T-cell (primary cell): Measurements from ENCODE around the gene VPS35L. TPM values are rescaled to one million over a fixed set of nuclear protein-coding genes. Genes with fewer than 3 reads are reported as not detected.
A peak's percentile ranks its signal among the peaks of the same experiment; 100 is the strongest.

Experiments
- ATAC-seq, 4 experiments: fragments of 200-7000 bp in 3 of 4; fragments of 150-1000 bp in 1 of 4; cut with Tn5 transposase; replicated peaks in 1 of 4; 1 replicate in 3 of 4; 2 replicates in 1 of 4; pipeline ENCODE4 v1.10.0; 2021; ENCODE audit warnings: moderate library complexity in 3 of 4, mild to moderate bottlenecking in 2 of 4, moderate number of reproducible peaks in 1 of 4
- CTCF ChIA-PET, 2 donors: fragments of 300-600 bp; sonication (Branson Sonifier 250); formaldehyde crosslinking; loops; one replicate each; lab custom pipeline; 2022; ENCODE audit warnings: antibody characterized with exemption in 2 of 2; lab: Charles Lee
- POLR2A ChIA-PET, 2 donors: fragments of 300-600 bp; sonication (Branson Sonifier 250); formaldehyde crosslinking; loops; one replicate each; lab custom pipeline; 2022; ENCODE audit warnings: antibody characterized with exemption in 2 of 2; lab: Charles Lee
- DNase-seq, 35 experiments: peaks; one replicate each; pipeline versions ENCODE4 v3.0.0 to v3.0.0-alpha.2; 2013 to 2023
- H3K27ac ChIP-seq: one replicate; pipeline ENCODE4 v1.5.1; 2013; ENCODE audit warnings: low read length
- H3K27me3 ChIP-seq, 2 experiments: replicated peaks in 1 of 2; 1 replicate in 1 of 2; 2 replicates in 1 of 2; pipeline versions ENCODE4 v1.6.1 to v1.7.0; 2013; ENCODE audit warnings: low read length in 1 of 2, mixed read lengths in 1 of 2; ENCODE audit not compliant: control insufficient read depth in 2 of 2, insufficient read depth in 2 of 2; ENCODE audit errors: extremely low read depth in 1 of 2
- H3K36me3 ChIP-seq, 2 donors: 1 replicate in 1 of 2; 2 replicates in 1 of 2; pipeline versions ENCODE4 v1.6.1 to v1.7.0; 2013; ENCODE audit warnings: low read length in 1 of 2; ENCODE audit not compliant: control insufficient read depth in 2 of 2, insufficient read depth in 1 of 2; ENCODE audit errors: extremely low read depth in 1 of 2
- H3K4me1 ChIP-seq, 2 experiments: 1 replicate in 1 of 2; 2 replicates in 1 of 2; pipeline versions ENCODE4 v1.6.1 to v1.7.0; 2013; ENCODE audit warnings: low read length in 2 of 2, mixed read lengths in 1 of 2; ENCODE audit not compliant: insufficient read depth in 2 of 2, control insufficient read depth in 1 of 2; ENCODE audit errors: extremely low read depth in 1 of 2
- H3K4me3 ChIP-seq, 2 donors: 1 replicate in 1 of 2; 2 replicates in 1 of 2; pipeline versions ENCODE4 v1.5.1 to v1.7.0; 2013; ENCODE audit warnings: mild to moderate bottlenecking in 2 of 2, low read length in 1 of 2, moderate library complexity in 1 of 2; ENCODE audit not compliant: control insufficient read depth in 1 of 2; ENCODE audit errors: extremely low read depth in 1 of 2
- H3K9me3 ChIP-seq: 2 replicates; pipeline ENCODE4 v1.7.0; 2013
- H3K27ac Mint-ChIP-seq, 2 donors: one replicate each; pipeline ENCODE4 v1.8.0; 2020 to 2021; ENCODE audit warnings: mild to moderate bottlenecking in 2 of 2, mixed read lengths in 2 of 2
- H3K27me3 Mint-ChIP-seq, 2 donors: one replicate each; pipeline ENCODE4 v1.8.0; 2021 to 2022; ENCODE audit warnings: mixed read lengths in 2 of 2
- H3K36me3 Mint-ChIP-seq: one replicate; pipeline ENCODE4 v1.8.0; 2021; ENCODE audit warnings: mixed read lengths
- H3K4me1 Mint-ChIP-seq, 3 donors: one replicate each; pipeline ENCODE4 v1.8.0; 2020 to 2022; ENCODE audit warnings: mixed read lengths in 3 of 3, mild to moderate bottlenecking in 1 of 3
- H3K4me3 Mint-ChIP-seq, 3 donors: one replicate each; pipeline ENCODE4 v1.8.0; 2020 to 2022; ENCODE audit warnings: mild to moderate bottlenecking in 3 of 3, mixed read lengths in 3 of 3, moderate library complexity in 3 of 3
- H3K9me3 Mint-ChIP-seq, 3 donors: one replicate each; pipeline ENCODE4 v1.8.0; 2020 to 2022; ENCODE audit warnings: mixed read lengths in 3 of 3
- WGBS: methylation state at CpG from one replicate; pipeline ENCODE4 v1.1.5; 2013; ENCODE audit warnings: missing lambda C conversion rate; ENCODE audit not compliant: insufficient coverage; 5-methylcytosine and 5-hydroxymethylcytosine counted together
- total RNA-seq, 35 experiments: library from RNA in 6 of 35; stranded (reverse) in 6 of 35; fragments of 120-200 nt in 1 of 35; gene quantifications; one replicate each; pipeline versions ENCODE4 v1.2.1 to v1.2.4 and lab custom pipeline; 2013 to 2026

VPS35L gene
- total RNA-seq, 5 donors from 2014 or later (not counting 1 experiment from before 2014, with no cell fraction given): 40.2 to 46.9 (median 42.9) TPM

DNA sequence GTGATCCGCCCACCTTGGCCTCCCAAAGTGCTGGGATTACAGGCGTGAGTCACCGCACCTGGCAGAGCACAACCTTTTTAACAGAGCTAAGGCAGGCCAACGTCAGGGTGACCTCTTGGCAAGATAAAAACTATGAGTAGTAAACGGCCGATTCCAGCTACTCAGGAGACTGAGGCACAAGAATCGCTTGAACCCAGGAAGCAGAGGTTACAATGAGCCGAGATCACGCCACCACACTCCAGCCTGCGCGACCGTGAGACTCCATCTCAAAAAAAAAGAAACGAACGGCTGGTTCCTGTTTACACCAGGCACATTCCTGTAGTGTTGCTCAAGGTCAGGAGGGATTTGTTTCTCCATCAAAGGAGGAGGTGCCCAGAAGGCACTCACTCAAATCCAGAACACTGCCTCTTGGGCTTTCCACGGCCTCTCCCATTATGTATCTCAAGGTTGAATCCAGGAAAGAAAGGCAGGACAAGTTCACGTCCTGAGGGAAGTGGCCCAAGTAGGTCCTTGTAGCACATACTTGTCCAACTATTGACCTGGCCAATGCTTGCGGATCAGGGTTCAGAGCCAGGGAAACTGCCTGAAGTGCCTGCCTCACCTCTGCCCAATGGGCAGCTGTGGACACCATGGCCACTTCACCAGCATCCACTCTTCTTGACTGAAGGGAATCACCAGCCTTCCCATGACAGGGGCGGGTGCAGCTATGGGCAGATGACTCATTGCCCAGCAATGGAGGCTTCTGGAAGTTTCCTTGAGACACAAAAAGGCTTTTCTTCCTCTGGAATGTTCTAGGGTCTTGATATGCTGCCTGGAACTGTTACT, 149.0 kb downstream of the VPS35L start:
- ATAC-seq (no peak), DNase-seq (no peak)
- peak overlapping the region in 1 of 2 donors; percentile 11 for H3K27ac Mint-ChIP-seq
- H3K36me3 Mint-ChIP-seq: peaks cover 57% of the 10 kb centered on the region
- Histone ChIP-seq H3K4me3 (no peak overlapping the region), H3K36me3 (peaks cover 10 to 63% of the 10 kb centered on the region in 2 donors), H3K9me3 (no peaks in the 10 kb centered on the region), H3K27ac (no peak overlapping the region), H3K4me1 (peaks cover 0 to 2% of the 10 kb centered on the region in 2 experiments), H3K27me3 (no peaks in the 10 kb centered on the region)
- ChIA-PET CTCF (interaction anchor here in 1 of 2 donors (0.6 to 0.7 kb wide), 2 partner anchors 114 to 142 kb away, joined by 3 to 5 read pairs; no protein-coding TSS in a partner anchor), POLR2A (no interaction called here)
- H3K9me3 Mint-ChIP-seq: no peaks in the 10 kb centered on the region
- peaks cover 8 to 18% (median 11%) of the 10 kb centered on the region in 3 donors for H3K4me1 Mint-ChIP-seq
- no peak overlapping the region for H3K4me3 Mint-ChIP-seq
- WGBS: 87% methylated on average over 13 of the region's 18 CpGs
- H3K27me3 Mint-ChIP-seq: no peaks in the 10 kb centered on the region

DNA sequence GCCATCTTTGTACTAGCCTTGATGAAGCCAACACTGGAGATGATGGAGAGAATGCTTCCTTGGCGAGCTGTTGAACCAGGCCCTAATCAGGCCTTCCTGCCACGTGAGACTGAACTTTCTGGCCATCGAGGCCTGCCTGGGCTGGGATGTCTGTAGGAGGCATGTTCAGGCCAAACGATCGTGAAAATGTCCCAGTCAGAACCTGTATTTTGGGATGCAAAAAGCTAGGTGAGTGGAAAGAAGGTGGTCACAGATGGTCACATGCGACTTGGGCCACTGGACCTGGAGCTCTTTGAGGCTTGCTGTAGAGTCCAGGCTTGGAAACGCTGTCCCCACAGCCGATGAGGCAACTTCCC, 149.6 kb downstream of the VPS35L start:
- no peaks in the 10 kb centered on the region for H3K27me3 Mint-ChIP-seq
- ATAC-seq (no peak), DNase-seq (no peak)
- H3K4me3 Mint-ChIP-seq: no peak overlapping the region
- Histone ChIP-seq H3K4me3 (no peak overlapping the region), H3K9me3 (no peaks in the 10 kb centered on the region), H3K36me3 (peaks cover 16 to 67% of the 10 kb centered on the region in 2 donors), H3K4me1 (peaks cover 0 to 5% of the 10 kb centered on the region in 2 experiments), H3K27me3 (no peaks in the 10 kb centered on the region), H3K27ac (no peak overlapping the region)
- H3K9me3 Mint-ChIP-seq: no peaks in the 10 kb centered on the region
- ChIA-PET CTCF (no interaction called here), POLR2A (no interaction called here)
- H3K36me3 Mint-ChIP-seq: peaks cover 60% of the 10 kb centered on the region
- 93% methylated on average over 8 of the region's 8 CpGs for WGBS
- H3K4me1 Mint-ChIP-seq: peaks cover 7 to 16% (median 9%) of the 10 kb centered on the region in 3 donors
- peak overlapping the region in 1 of 2 donors; percentile 11 for H3K27ac Mint-ChIP-seq

DNA sequence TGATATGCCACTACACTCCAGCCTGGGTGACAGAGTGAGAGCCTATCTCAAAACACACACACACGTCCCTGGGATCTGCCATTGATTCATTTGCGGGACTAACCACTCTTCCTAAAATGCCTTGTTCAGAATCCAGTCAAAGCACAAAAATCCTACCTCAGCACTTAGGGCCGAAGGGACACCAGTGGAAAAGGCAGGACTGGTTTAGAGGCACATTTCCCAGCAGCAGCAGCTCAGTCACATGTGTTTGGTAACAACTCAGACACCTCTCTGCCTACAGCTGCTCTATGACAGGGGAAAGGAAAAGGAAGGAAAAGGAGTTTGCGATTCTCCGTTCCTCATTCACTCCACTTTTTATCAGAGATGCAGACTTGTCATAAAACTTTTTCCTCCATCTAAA, 150.3 kb downstream of the VPS35L start:
- ATAC-seq (no peak), DNase-seq (no peak)
- ChIA-PET CTCF (no interaction called here), POLR2A (no interaction called here)
- no peaks in the 10 kb centered on the region for H3K27me3 ChIP-seq
- no CpG with 5 or more reads among the region's 5 CpGs for WGBS
- Mint-ChIP-seq H3K36me3 (peaks cover 59% of the 10 kb centered on the region), H3K27ac (peak overlapping the region in 1 of 2 donors; percentile 16), H3K9me3 (no peaks in the 10 kb centered on the region), H3K27me3 (no peaks in the 10 kb centered on the region), H3K4me3 (no peak overlapping the region), H3K4me1 (peaks cover under 1 to 10% (median 2%) of the 10 kb centered on the region in 3 donors)
- H3K9me3 ChIP-seq: no peaks in the 10 kb centered on the region
- H3K4me3 ChIP-seq: no peak overlapping the region
- no peak overlapping the region for H3K27ac ChIP-seq
- H3K36me3 ChIP-seq: peaks cover 17 to 69% of the 10 kb centered on the region in 2 donors
- peaks cover 0 to 5% of the 10 kb centered on the region in 2 experiments for H3K4me1 ChIP-seq

DNA sequence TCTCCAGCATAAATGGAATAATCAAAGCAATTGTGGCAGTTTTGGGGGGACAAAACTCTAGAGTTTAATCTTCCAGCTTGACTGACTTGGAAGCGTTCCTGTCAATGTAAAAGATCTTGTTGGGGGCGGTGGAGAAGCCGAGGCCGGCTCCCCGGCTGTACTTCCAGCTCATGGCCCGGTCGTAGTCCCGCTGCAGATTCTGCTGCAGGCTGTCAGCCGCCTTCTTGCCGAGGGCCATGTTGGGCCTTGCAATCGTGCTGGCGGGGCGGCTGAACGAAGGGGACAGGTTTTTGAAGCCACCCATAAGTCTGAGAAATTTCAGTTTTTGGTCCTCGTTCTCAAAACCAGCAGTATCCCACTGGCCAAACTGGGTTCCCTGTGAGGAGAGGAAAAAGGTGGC, 151.3 kb downstream of the VPS35L start:
- Histone ChIP-seq H3K36me3 (peaks cover 21 to 77% of the 10 kb centered on the region in 2 donors), H3K9me3 (no peaks in the 10 kb centered on the region), H3K4me1 (peaks cover 0 to 5% of the 10 kb centered on the region in 2 experiments), H3K27me3 (no peaks in the 10 kb centered on the region), H3K27ac (no peak overlapping the region), H3K4me3 (no peak overlapping the region)
- no peaks in the 10 kb centered on the region for H3K27me3 Mint-ChIP-seq
- POLR2A ChIA-PET: no interaction called here
- no peaks in the 10 kb centered on the region for H3K9me3 Mint-ChIP-seq
- H3K36me3 Mint-ChIP-seq: peaks cover 62% of the 10 kb centered on the region
- H3K27ac Mint-ChIP-seq: no peak overlapping the region
- CTCF ChIA-PET: interaction anchor here in 1 of 2 donors (0.6 kb wide), 1 partner anchor 1035 kb away, joined by 3 read pairs; no protein-coding TSS in a partner anchor
- H3K4me1 Mint-ChIP-seq: peaks cover 5 to 10% (median 6%) of the 10 kb centered on the region in 3 donors
- ATAC-seq: no peak
- no peak for DNase-seq
- 97% methylated on average over 10 of the region's 15 CpGs for WGBS
- no peak overlapping the region for H3K4me3 Mint-ChIP-seq

DNA sequence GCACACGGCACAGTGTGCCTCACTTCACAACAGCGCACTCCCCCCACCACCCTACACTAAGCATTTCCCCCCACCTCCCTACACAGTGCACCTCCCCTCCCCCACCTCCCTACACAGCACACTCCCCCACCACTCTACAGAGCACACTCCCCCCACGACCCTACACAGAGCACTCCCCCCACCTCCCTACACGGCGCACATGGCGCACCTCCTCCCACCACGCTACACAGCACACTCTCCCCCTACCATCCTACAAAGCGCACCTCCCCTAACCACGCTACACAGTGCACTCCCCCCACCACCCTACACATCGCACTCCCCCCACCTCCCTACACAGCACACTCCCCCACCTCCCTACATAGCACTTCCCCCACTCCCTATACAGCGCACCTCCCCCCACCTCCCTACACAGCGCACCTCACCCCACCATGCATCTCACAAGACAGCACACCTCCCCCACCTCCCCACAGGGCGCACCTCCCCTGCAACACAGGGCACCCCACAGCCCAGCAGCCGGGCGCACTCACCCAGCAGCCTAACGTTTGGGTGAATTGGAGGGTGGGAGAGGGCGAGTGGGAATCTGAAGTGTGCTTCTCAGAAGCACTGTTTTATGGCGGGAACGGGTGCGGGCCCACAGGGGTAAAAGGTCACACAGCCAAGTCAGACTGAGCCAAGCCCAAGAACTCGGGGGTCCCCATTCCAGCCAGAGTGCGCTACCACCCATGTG, 152.2 kb downstream of the VPS35L start:
- POLR2A ChIA-PET: no interaction called here
- H3K27me3 Mint-ChIP-seq: no peaks in the 10 kb centered on the region
- Histone ChIP-seq H3K27me3 (no peaks in the 10 kb centered on the region), H3K36me3 (peaks cover 20 to 83% of the 10 kb centered on the region in 2 donors), H3K4me3 (no peak overlapping the region), H3K4me1 (peaks cover 0 to 5% of the 10 kb centered on the region in 2 experiments), H3K27ac (no peak overlapping the region), H3K9me3 (no peaks in the 10 kb centered on the region)
- DNase-seq: no peak
- no peak overlapping the region for H3K4me3 Mint-ChIP-seq
- no peaks in the 10 kb centered on the region for H3K9me3 Mint-ChIP-seq
- no peak for ATAC-seq
- H3K36me3 Mint-ChIP-seq: peaks cover 60% of the 10 kb centered on the region
- H3K4me1 Mint-ChIP-seq: peaks cover 6 to 10% (median 7%) of the 10 kb centered on the region in 3 donors
- H3K27ac Mint-ChIP-seq: no peak overlapping the region
- WGBS: 100% methylated on average over 4 of the region's 22 CpGs
- CTCF ChIA-PET: no interaction called here
